HG03280 (cell line): ENCODE measurements around the gene RETSAT.
"Not testable (repeated sequence)": the region's sequence is repeated elsewhere in the genome, so short reads cannot be mapped to it uniquely, and the experiment has no call there.

Source experiments
- ATAC-seq: cut with Tn5 transposase; IDR thresholded peaks from one replicate; pipeline ENCODE4 v1.9.1; 2021; ENCODE audit warnings: mild to moderate bottlenecking, moderate library complexity; ENCODE audit not compliant: unreplicated experiment

Gene RETSAT

DNA sequence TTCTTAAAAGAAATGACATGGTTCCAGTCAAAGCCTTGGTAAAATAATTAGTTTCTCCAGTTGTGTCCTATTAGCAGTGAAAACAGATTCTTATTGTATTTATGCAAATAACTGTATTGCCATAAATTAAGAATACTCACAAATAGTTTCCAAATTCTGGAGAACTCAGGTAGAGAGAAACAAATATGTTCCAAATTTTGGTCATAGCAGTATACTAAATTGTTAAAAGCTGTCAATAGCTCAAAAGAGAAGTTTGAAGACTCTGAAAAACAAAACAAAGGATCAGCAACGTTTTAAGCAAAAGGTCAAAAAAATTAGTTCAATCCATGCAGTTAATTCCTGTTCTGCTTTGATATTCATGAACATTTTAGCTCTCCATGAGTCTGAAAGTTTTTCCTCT lies 25.7 kb upstream of the RETSAT start:
- ATAC-seq = no peak

- ATAC-seq = no peak
Observed at GRCh38 chr2:85378257-85378656, 23.9 kb upstream of the RETSAT start.

GRCh38 chr2:85377083-85377482 lies 22.8 kb upstream of the RETSAT start:
- ATAC-seq = no peak

- ATAC-seq = no peak
Observed at GRCh38 chr2:85376291-85377065, 22.1 kb upstream of the RETSAT start.

DNA sequence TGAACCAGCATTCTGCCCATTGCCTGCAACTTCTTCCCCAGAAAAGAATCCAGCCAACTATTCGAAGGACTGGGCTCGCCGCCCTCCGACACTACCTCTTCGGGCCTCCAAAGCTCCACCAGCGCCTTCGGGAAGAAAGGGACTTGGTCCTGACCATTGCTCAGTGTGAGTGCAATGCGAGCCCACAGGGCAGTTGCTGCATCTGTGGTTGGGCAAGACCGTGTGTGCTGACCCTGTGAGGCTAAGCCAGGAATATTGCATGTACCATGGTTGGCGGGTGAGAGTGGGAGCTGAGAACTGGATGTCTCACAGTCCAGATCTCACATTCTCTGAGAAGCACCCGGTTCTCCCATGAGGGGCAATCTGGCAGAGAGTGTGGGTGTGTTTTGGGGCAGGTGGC lies 16.7 kb upstream of the RETSAT start:
- ATAC-seq = no peak

- no peak for ATAC-seq
Observed at GRCh38 chr2:85369500-85369899, 15.2 kb upstream of the RETSAT start.

GRCh38 chr2:85368921-85369320 lies 14.6 kb upstream of the RETSAT start:
- no peak for ATAC-seq

- ATAC-seq = no peak
Observed at GRCh38 chr2:85367180-85367579, 12.9 kb upstream of the RETSAT start.

DNA sequence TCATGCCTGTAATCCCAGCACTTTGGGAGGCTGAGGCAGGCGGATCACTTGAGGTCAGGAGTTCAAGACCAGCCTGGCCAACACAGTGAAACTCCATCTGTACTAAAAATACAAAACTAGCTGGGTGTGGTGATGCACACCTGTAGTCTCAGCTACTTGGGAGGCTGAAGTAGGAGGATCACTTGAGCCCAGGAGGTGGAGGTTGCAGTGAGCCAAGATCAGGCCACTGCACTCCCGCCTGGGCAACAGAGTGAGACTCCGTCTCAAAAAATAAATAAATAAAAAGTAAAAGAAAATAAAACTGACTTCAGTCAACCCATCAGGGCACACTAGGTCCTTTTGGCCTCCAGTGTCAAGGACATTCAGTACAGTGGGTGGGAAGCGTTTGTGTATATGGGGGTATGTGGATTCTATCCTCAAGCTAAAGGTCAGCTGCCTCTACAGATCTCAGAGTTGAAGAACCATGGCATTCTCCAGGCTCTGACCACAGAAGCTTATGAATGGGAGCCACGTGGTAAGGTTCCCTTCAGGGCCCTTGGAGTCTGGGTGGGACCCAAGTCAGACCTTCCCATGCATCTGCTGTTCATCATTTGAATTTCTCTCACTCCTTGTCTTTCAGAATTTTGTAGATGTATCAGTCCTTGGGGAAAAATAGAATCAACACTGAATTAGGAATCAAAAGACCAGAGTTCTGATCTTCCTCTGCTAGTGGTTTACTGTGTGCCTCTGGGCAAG lies 8.5 kb upstream of the RETSAT start:
- ATAC-seq = not testable (repeated sequence)

DNA sequence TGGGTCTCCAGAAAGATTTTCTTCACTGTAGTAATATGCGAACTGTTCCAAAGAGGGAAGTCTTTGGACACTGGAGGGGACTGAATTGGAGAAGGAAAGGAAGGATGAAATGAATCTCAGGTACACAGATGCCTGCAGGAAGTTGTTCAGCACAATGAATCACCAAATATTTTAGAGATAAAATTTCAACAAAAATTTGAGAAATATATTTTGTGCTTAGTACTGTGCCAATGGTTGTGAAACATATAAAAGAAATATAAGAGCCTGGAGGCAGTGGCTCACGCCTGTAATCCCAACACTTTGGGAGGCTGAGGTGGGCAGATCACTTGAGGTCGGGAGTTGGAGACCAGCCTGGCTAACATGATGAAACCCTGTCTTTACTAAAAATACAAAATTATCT lies 3.4 kb upstream of the RETSAT start:
- ATAC-seq = no peak

DNA sequence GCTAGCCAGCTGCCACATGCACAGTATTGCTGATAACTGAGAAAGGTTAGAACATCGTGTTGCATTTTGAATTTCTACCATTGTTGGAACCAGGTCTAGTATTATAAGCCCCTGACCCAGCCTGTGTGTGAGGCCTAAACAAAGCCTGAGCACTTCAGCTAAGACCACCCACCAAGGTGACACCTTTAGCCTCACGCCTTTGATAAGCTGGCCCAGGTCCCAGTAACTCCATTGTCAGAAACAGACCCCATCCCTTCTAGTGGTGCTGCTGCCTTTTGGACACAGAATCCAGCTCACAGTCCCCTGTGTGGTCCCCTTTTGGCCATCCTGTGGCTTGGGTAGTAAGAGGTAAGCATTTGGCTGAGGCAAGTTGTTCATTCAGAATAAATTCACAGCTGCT lies 1.9 kb upstream of the RETSAT start:
- ATAC-seq = no peak

DNA sequence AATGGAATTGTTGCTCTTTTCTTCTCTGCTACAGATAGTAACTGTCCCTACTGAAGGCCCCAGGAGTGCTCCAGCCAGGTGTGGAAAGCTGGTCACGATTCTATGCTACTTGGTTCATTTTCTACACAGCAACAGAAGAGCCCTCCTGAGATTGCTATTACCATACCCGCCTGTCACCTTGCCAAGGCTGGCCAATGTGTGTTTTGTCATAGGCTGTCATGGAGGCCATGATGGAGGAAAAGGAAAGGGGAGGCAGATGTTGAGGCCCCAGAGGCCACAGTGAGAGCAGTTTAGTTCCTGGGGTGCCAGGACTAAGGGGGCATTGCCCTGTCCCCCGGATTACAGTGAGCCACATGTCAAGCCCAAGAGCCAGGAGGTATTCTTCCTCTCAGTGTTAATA lies 1.2 kb upstream of the RETSAT start:
- ATAC-seq = no peak

GRCh38 chr2:85355073-85355410 lies 714 bp upstream of the RETSAT start:
- ATAC-seq = peak; percentile 9

DNA sequence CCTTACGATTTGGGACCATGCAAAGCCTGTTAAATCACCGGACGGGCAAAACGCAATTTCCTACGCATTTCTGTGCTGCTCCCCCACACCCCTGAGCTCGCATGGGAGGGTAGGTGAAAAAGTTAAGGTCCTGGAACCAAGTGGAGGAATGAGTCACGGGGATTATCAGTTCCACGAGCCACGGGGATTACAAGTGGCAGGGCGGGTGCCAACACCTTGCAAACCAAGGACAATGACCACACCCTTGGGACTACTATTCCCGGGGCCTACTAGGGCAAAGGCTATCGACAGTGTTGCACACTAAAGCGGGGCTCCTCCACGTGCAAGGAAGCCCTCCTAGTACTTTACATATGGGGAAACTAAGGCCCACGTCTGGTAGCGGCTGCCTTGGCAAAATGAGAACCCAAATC lies 447 bp downstream of the RETSAT start:
- ATAC-seq = peak; percentile 7

GRCh38 chr2:85347599-85347998 lies 6.7 kb downstream of the RETSAT start:
- no peak for ATAC-seq

- ATAC-seq = no peak
Observed at GRCh38 chr2:85344356-85344954, 9.9 kb downstream of the RETSAT start.

- ATAC-seq = not testable (repeated sequence)
Observed at GRCh38 chr2:85343207-85343895, 11.0 kb downstream of the RETSAT start.

GRCh38 chr2:85342156-85342555 lies 12.2 kb downstream of the RETSAT start:
- no peak for ATAC-seq

- ATAC-seq = no peak
Observed at GRCh38 chr2:85341269-85342029, 12.9 kb downstream of the RETSAT start.

DNA sequence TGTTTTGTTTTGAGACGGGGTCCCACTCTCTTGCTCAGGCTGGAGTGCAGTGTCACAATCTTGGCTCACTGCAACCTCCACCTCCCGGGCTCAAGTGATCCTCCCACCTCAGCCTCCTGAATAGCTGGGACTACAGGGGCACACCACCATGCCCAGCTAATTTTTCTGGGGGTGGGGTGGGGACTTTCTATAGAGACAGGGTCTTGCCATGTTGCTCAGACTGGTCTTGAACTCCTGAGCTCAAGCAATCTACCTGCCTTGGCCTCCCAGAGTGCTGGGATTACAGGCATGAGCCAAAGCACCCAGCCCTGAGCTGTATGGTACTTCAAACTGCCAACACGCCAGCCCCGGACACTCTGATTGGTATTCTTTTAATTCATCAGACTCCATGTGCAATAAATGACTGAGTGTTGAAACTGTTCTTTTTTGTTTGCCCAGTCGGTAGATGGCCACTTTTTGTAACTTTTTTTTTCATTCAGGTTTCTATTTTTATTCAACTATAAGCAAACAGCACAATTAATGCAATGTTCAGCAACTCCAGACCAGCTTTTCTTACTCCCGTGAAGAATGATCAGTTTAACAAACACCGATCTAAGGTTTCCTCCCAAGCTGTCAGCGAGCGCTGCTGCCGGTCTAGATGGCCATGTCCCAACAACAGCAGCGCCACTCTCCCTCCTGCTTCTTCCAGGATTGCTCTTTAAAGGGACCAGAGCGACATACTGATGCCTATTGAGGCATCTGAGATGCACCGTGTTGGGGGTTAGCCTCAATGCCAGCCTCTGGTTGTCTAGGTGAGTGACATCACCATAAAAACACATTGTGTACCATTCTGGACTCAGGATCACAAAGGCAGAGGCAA lies 14.1 kb downstream of the RETSAT start:
- ATAC-seq = no peak
